MCF 10A (cell line): Measurements from ENCODE around the gene MPZL3. TPM values are rescaled to one million over a fixed set of nuclear protein-coding genes. Genes with fewer than 3 reads are reported as not detected.
"Not testable (repeated sequence)": the region's sequence is repeated elsewhere in the genome, so short reads cannot be mapped to it uniquely, and the experiment has no call there.

Source experiments
- BruUV-seq: library from RNA; stranded (reverse); fragments of 400-500 nt; replicated peaks from 2 replicates; lab custom pipeline; 2021; lab: Mats Ljungman, UMichigan
- CTCF ChIA-PET: fragments of 300-600 bp; sonication (Branson Sonifier 250); formaldehyde crosslinking; extraction: SDS; loops from one replicate; lab custom pipeline; 2021; ENCODE audit warnings: antibody characterized with exemption, inconsistent platforms; lab: Yijun Ruan, JAX
- POLR2A ChIA-PET: fragments of 300-600, 350-650 bp; sonication (Branson Sonifier 250); formaldehyde crosslinking; extraction: SDS; loops from one replicate; lab custom pipeline; 2020; ENCODE audit warnings: antibody characterized with exemption, inconsistent platforms; lab: Yijun Ruan, JAX
- DNase-seq: peaks from one replicate; pipeline ENCODE4 v3.0.0-alpha.2; 2018; ENCODE audit not compliant: unreplicated experiment
- H3K27ac Mint-ChIP-seq: one replicate; pipeline ENCODE4 v1.8.0; 2022; ENCODE audit warnings: mild to moderate bottlenecking, low read depth, mixed read lengths; ENCODE audit not compliant: unreplicated experiment
- H3K27me3 Mint-ChIP-seq: one replicate; pipeline ENCODE4 v1.8.0; 2022; ENCODE audit warnings: mixed read lengths; ENCODE audit not compliant: insufficient read depth, unreplicated experiment
- H3K36me3 Mint-ChIP-seq: one replicate; pipeline ENCODE4 v1.8.0; 2022; ENCODE audit warnings: mild to moderate bottlenecking, moderate library complexity, mixed read lengths; ENCODE audit not compliant: insufficient read depth, unreplicated experiment
- H3K4me1 Mint-ChIP-seq: one replicate; pipeline ENCODE4 v1.8.0; 2022; ENCODE audit warnings: mixed read lengths; ENCODE audit not compliant: insufficient read depth, unreplicated experiment
- H3K4me3 Mint-ChIP-seq: one replicate; pipeline ENCODE4 v1.8.0; 2022; ENCODE audit warnings: mild to moderate bottlenecking, moderate library complexity, mixed read lengths; ENCODE audit not compliant: unreplicated experiment
- H3K9me3 Mint-ChIP-seq: one replicate; pipeline ENCODE4 v1.8.0; 2022; ENCODE audit warnings: mixed read lengths; ENCODE audit not compliant: unreplicated experiment
- CTCF ChIP-seq: fragments of 200-600 bp; IDR thresholded peaks from one replicate; pipeline ENCODE4 v1.8.0; 2022; ENCODE audit warnings: antibody characterized with exemption, mild to moderate bottlenecking; ENCODE audit not compliant: unreplicated experiment
- intact Hi-C: fragments of 100-400 bp; cut with micrococcal nuclease; formaldehyde crosslinking; loops from 2 replicates; pipeline ENCODE4 v1.14.1; 2022
- total RNA-seq: library from RNA; stranded (reverse); gene quantifications from 2 replicates; pipeline ENCODE4 v1.2.3, GENCODE V29; 2022

The MPZL3 gene
- total RNA-seq, 1 experiment from 2014 or later: 11.9 TPM

- no peaks in the 10 kb centered on the region for H3K36me3 Mint-ChIP-seq
Observed at GRCh38 chr11:118194835-118195627, 57.1 kb downstream of the MPZL3 start.

GRCh38 chr11:118193910-118194566, 58.1 kb downstream of the MPZL3 start:
- DNase-seq: no peak
- no TSS peak for BruUV-seq
- Mint-ChIP-seq H3K4me1 (peaks cover 9% of the 10 kb centered on the region), H3K4me3 (no peak overlapping the region), H3K27me3 (peaks cover 14% of the 10 kb centered on the region), H3K27ac (no peak overlapping the region), H3K9me3 (no peaks in the 10 kb centered on the region), H3K36me3 (no peaks in the 10 kb centered on the region)
- ChIA-PET POLR2A (interaction anchor here (1.4 to 2.6 kb wide), 4 partner anchors 22 to 97 kb away, joined by 3 to 15 read pairs (median 6); partner anchors contain the start of genes MPZL2 and MPZL3), CTCF (interaction anchor here (0.6 to 2.6 kb wide), 4 partner anchors 8 to 159 kb away, joined by 3 to 11 read pairs (median 4); no protein-coding TSS in a partner anchor)
- TF ChIP-seq CTCF: no peak
- intact Hi-C loops: no loop called here

More at GRCh38 chr11:118194835-118195627, 57.1 kb downstream of the MPZL3 start:
- TSS peak; percentile 69 for BruUV-seq
- DNase-seq: peak; percentile 67
- H3K27me3 Mint-ChIP-seq: peaks cover 4% of the 10 kb centered on the region
- ChIA-PET CTCF (interaction anchor here (0.6 to 2.6 kb wide), 8 partner anchors 24 to 415 kb away, joined by 3 to 13 read pairs (median 4); no protein-coding TSS in a partner anchor), POLR2A (interaction anchor here (0.9 to 2.6 kb wide), 5 partner anchors 23 to 173 kb away, joined by 3 to 15 read pairs (median 4); partner anchors contain the start of genes MPZL2 and MPZL3)
- H3K27ac Mint-ChIP-seq: no peak overlapping the region
- H3K4me1 Mint-ChIP-seq: peaks cover 9% of the 10 kb centered on the region
- intact Hi-C loops: loop anchor here (1.0 kb wide), 2 partner anchors 27 to 50 kb away; no protein-coding TSS in a partner anchor
- peak overlapping the region; percentile 5 for H3K4me3 Mint-ChIP-seq
- no peaks in the 10 kb centered on the region for H3K9me3 Mint-ChIP-seq
- no peak for TF ChIP-seq CTCF

GRCh38 chr11:118192817-118193216, 59.3 kb downstream of the MPZL3 start:
- H3K9me3 Mint-ChIP-seq, H3K36me3 Mint-ChIP-seq, H3K4me3 Mint-ChIP-seq, POLR2A ChIA-PET, H3K27ac Mint-ChIP-seq, BruUV-seq, H3K4me1 Mint-ChIP-seq, DNase-seq, intact Hi-C loops: not testable (repeated sequence)
- CTCF ChIA-PET: interaction anchor here (0.6 kb wide), 1 partner anchor 365 kb away, joined by 3 read pairs; no protein-coding TSS in a partner anchor
- H3K27me3 Mint-ChIP-seq: peaks cover 17% of the 10 kb centered on the region

DNA sequence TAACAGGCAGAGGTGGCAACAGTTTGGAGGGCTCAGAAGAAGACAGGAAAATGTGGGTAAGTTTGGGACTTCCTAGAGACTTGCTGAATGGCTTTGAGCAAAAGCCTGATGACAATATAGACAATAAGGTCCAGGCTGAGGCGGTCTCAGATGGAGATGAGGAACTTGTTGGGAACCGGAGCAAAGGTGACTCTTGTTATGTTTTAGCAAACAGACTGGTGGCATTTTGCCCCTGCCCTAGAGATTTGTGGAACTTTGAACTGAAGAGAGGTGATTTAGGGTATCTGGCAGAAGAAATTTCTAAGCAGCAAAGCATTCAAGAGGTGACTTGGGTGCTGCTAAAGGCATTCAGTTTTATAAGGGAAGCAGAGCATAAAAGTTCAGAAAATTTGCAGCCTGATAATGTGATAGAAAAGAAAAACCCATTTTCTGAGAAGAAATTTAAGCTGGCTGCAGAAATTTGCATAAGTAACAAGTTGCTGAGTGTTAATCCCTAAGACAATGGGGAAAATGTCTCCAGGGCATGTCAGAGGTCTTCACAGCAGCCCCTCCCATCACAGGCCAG, 61.1 kb downstream of the MPZL3 start:
- H3K36me3 Mint-ChIP-seq, H3K27ac Mint-ChIP-seq, intact Hi-C loops, BruUV-seq, H3K4me1 Mint-ChIP-seq, H3K4me3 Mint-ChIP-seq, POLR2A ChIA-PET, H3K9me3 Mint-ChIP-seq, CTCF ChIA-PET, DNase-seq: not testable (repeated sequence)
- peaks cover 31% of the 10 kb centered on the region for H3K27me3 Mint-ChIP-seq
